GM21825 (cell line): Measurements from ENCODE around the gene ZC2HC1C.
A peak's percentile ranks its signal among the peaks of the same experiment; 100 is the strongest.
"Not testable (repeated sequence)": the region's sequence is repeated elsewhere in the genome, so short reads cannot be mapped to it uniquely, and the experiment has no call there.

Experiments used
- ATAC-seq: cut with Tn5 transposase; IDR thresholded peaks from one replicate; pipeline ENCODE4 v1.9.1; 2021; ENCODE audit warnings: mild to moderate bottlenecking, moderate library complexity; ENCODE audit not compliant: unreplicated experiment

Gene ZC2HC1C

DNA sequence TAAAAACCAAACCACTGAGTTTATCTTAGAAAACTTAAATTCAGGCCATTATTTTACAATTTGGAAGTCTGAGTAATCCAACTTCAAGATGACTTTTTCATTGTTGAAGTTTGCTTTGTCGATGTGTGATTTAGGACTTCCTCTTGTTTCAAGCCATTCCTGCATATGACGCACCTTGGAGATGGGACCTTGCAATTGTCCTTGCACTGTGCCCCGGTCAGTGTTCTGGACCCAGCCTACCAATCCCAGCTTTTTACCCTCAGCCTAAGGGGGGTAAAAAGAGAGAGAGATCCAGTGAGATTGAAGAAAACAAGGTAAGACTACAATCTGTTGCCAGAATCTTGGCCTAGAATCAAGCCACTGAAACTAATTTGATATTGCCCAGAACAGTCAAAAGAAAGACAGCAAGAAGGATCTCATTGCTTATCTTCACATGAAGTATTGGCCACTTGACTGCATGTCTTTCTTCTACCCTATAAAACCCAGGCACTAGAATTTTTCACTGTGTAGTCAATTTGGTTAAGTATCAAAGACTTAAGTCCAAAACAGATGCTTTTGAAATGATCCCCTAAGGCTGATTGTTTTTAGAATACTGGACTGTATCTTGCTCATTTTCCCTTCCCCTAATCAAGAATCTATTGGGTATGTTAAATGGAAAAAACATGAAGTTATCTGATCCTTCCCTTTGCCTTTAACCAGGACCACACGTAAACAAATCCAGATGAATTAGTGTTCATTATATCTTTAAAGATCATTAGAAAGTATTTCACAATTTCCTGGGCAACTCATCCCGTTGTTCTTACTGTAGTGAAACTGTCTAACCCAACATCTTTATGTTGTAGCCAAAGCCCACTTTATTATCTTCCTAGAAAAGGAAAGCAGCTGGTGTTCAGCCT is 15.8 kb upstream of the ZC2HC1C start:
- no peak for ATAC-seq

DNA sequence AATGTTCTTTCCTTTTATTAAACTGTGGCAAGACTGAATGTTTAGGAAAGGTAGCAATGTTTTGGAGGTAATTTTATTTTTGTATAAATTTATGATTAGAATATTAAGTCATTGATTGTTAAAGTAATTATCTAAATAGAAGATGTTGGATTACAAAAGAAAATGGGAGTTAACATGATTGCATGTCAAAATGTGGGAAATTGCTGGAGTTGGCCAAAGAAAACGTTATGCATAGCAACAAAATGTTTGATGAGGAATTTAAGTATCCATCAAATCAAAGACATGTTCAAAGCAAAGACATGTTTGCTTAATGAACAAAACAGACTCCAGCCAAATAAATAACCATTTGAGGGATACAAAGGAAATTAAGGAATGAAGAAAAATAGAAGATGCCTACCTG is 15.0 kb upstream of the ZC2HC1C start:
- no peak for ATAC-seq

DNA sequence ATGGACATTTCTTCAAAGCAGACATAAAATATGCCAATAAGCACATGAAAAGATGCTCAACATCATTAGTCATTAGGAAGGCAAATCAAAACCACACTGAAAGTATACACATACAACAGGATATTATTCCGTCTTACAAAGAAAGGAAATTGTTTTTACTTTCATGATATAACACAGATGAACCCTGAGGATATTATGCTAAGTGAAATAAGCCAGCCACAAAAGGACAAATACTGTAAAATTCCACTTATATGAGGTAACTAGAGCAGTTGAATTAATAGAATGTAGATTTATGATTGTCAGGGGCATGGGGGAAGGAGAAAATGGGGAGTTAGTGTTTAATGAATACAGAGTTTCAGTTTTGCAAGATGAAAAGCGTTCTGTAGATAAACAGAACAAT is 9.8 kb upstream of the ZC2HC1C start:
- ATAC-seq, result no peak

DNA sequence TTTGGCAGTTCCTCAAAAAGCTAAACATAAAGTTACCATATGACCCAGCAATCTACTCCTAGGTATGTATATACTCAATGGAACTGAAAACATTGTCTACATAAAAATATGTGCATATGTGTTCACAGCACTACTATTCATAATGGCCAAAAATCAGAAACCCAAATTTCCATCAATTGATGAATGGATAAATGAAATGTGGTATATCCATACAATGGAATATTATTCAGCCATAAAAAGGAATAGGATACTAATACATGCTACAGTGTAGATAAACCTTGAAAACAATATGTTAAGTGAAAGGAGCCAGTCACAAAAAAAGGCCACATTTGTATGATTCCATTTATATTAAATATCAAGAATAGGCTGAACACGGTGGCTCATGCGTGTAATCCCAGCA is 9.0 kb upstream of the ZC2HC1C start:
- no peak for ATAC-seq

DNA sequence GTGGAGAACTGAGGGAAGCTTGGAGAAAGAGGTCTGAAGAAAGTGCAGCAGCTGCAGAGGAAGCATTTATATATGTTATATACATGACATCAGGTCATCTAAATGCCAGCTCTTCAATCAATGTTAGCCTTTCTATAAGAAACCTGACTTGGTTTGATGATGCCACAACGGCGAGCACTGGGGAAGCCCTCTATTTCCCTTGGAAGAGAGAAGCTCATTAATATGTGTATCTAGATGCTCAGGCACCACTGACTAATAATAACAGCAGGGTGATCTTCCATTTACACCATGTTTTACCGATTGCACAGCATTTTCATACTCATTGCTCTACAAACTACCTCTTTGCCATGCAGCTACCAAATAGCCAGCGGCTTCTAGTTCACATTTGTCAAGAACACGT is 6.4 kb upstream of the ZC2HC1C start:
- no peak for ATAC-seq

DNA sequence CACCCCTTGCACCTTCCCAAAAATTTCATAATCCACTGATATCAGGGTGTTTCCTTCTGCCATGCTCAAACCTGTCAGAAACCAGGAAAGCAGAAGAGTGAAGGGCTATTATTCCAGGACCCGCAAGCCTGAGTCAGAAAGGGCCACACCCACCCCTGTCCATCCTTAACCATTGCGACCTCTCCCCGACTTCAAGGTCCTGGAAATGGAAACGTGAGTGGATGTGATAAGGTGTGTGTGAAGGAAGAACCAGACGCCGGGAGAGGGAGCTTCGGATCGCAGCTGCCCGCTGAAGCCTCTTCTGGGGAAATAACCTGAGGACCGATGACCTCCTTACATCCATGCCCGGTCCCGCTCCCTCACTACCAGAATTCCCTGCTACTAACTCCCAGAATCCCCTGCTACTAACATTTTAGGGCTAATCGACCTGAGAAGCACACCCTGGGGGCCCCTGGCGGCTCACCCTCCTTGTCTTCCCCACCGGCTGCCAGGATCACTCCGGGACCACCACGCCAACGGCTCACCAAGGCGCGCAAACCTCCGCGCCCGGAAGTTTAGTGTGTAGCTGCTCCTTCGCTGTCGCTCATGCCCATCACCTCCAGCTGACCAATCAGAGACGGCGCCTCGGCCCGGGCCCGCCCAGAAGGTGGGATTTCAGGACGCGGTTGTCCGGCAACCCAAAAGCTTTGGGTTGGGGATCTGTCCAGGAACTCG is 5.8 kb upstream of the ZC2HC1C start, which contains the start of gene ACYP1:
TSS of gene ACYP1 (minus strand) at position 534 of the 714 bp plus-strand sequence. CDS start at position 63, 471 bp downstream.
- ATAC-seq, result peak; percentile 94

DNA sequence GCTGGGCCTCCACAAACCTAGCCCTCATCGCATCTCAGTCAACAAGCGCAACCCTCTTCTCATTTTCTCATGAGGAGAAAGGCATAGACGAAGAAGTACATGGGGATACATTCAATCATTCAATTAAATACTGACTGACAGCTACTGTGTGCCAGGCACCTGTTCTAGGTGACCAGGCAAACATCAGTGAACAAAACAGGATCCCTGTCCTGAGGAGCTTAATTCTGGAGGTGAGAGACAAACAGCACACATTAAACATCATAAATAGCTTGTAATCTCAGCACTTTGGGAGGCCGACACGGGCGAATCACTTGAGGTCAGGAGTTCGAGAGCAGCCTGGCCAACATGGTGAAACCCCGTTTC is 5.3 kb upstream of the ZC2HC1C start:
- ATAC-seq, result no peak

DNA sequence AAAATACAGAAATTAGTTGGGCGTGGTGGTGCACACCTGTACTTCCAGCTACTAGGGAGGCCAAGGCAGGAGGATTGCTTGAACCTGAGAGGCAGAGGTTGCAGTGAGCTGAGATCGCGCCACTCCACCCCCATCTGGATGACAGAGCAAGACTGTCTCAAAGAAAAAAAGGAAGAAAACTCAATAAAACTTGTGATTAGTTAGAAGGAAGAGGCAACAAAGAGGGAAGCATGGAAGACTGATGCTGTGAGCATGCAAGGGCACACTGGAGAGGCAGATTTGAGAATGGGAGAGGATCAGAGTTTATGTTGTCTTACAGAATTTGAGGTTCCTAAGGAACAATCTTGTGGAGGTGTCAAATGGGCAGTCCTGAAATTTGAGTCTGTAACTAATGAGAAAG is 2.8 kb upstream of the ZC2HC1C start:
- no peak for ATAC-seq

DNA sequence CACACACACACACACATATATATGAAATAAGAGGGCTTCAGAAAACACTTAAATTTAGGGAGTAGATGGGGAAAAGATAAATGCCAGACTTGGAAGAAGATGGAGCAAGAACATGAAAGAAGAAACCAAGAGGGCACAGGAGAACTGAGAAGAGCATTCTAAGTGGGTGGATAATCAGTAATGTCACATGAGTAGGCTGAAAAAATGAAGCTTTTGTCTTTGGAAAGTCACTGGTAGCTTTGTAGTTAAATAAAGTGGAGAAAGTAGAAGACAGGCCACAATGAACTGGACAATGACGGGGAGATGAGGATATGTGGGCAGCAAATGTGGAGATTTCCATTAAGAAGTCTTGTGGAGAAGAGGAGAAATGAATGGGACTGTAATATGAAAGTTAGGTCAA is 2.2 kb upstream of the ZC2HC1C start:
- ATAC-seq, result no peak

DNA sequence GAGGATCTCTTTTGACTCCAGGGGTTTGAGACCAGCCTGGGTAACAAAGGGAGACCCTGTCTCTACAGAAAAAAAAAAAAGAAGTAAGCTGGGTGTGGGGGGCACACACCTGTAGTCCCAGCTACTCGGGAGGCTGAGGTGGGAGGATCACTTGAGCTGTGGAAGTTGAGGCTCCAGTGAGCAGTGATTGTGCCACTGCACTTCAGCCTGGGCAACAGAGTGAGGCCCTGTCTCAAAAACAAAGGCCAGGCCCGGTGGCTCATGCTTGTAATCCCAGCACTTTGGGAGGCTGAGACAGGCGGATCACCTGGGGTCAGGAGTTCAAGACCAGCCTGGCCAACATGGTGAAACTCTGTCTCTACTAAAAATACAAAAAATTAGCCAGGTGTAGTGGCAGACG is 1.7 kb upstream of the ZC2HC1C start:
- ATAC-seq, result not testable (repeated sequence)

DNA sequence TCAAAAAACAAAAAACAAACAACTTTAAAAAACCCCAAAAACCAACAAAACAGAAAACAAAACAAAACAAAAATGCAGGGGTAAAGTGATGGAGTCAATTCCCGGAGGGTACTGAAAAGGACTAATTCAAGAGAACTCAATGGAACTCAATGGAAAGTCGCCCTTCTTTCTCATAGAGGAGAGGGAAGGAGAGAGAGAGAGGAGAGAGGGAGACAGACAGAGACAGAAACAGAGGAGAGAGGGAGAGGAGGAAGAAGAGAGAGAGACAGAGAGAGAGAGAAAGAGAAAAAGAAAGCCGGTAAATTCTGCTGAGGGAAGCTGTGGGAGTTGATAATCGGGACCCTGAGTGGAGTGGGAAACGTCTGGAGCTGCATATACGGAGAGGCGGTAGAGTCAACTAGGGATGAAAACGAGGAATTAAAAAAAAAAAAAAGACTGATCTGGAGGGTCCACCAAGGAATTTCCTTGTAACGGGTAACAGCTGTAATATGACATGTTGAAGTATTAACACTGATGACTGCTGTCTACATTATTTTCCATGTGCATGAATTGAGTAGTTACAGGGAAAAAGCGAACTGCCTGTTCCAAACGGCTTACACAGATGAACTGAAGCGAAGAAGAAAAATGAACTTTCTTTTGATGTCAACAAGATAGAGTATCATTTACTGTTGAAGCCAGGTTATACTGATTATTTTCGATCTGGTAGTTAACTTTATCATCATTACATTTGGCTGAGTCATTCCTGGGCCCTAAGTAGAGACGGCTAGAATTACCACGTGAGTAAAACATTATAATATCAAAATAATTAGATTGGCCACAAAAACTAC is 934 bp upstream of the ZC2HC1C start:
- no peak for ATAC-seq

DNA sequence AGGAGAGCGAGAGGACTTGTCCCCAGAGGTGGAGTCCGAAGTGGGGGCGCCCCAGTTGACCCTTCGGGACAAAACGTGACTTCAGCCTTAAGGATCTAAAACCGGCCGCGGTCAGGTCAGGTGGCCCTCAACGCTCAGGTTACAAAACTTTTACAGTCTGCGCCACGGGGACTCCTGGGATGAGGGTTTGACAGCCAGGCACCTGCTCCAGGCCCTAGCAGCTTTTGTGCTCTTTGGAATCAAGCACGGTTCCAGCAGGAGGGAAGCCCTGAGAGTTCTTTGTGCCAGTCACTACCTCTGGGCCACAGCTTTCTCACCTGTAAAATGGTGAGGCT is 337 bp downstream of the ZC2HC1C start:
- no peak for ATAC-seq

DNA sequence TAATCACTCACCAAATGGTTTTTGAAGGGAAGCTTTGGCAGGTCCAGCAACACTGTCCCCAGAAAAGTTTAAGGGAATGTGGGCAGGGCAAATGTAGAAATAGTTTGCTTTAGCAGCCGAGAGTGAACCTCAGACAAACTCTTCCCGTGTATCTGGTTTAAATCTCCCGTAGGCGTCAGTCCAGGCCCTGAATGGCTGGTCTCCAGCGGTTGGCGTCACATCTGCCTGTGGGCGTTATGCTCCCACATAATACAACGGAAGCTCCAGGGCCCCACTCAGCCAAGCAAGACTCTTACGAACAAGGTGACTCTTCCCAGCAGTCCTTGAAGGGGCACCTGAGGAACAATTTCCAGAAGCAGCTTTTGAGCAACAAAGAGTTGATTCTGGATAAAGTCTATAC is 942 bp downstream of the ZC2HC1C start:
- ATAC-seq, result no peak

DNA sequence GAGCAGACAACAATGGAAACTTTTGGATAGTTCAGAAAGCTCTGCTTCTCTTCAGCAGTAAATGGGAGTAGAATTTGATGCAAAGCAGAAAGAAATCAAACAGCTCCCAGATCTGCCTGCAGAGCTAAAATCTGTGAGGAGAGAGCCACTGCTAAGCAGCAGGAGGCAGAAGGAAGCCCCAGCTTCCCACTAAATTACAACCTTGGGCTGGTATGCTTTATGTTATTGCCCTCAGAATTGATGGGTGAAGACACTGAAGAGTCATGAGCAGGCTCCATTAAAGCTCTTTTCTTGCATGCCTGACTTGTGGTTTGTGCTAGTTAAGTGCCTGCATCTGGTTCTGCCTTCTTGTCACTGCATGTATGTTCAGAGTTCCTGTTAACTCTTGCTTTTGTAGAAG is 8.4 kb downstream of the ZC2HC1C start:
- ATAC-seq, result no peak

DNA sequence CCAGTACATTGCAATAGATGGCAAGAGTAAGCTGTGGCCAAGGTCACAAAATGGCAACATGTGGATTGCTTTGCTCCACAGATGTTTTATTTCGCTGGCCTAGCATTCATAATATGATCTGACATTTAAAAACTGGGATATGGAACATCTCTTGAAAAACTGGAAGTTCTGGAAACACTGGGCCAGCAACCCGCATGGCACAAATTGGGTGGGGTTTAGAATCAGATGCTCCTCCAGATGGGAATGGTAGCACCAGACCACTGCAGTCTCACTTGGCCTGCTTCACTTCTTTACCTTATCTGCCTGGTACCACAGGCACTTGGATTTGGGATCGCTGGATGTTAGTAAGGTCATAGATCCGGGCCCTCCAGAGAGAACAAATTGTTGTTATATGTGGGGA is 10.1 kb downstream of the ZC2HC1C start:
- no peak for ATAC-seq

DNA sequence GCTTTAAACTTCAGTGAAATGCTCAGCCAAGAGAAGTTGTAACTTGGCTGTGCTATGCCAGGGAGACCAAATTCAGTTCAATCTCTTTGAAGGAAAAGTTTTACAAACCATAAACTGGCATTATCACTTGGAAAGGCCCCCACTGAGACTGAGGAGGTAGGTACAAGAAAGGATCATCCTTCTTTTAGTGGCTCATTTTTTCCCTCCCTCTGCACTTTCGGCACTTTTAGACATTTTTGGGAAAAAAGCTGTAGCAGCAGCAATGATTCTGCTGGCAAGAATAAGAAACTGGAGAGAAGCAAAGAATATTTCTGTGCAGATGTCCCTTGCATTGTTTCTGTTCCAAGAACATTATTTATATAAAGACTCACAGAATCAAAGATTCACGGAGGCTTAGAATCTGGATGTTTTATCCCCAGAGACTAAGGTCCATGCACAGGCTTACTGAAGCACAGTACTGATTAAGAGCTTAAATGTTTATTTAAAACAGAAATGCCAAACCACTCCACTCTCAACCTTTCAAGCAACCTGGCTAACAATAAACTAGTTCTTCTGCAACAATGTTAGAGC is 12.3 kb downstream of the ZC2HC1C start:
- no peak for ATAC-seq

DNA sequence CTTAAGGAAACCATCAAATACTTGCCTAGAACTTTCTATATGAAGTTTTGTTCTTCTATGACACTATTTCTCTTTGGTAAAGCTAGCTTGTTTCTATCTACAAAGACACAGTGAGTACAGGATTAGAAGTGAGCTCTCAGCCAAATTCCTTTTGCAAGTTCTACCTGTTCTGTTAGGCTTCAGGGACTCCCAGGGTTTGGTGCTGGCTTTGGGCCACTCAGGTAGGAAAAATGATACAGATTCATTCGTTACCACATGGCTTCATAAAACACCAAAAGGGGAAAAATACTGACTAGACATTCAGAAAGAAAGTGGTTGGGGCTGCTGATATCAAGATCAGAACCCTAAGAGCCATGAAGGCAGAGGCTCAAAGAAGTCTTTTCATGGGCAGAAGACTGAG is 13.8 kb downstream of the ZC2HC1C start:
- no peak for ATAC-seq

DNA sequence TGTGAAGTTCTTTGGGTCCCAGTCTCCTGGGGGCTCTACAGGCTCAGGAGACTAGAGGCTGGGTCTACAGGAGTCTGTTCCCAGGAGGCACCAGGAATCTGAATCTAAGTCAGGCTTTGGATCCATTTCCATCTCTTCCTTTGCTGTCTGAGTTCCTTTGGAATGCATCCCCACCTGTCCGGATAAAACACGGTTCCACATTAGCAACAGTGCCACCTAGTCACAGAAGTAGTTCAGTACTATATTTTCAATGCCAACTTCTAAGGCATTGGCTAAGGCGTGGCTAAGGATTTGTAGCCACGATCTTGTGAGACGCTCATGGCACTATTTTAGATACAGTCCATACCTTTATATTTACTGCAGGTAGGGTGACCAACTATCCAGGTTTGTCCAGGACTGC is 15.1 kb downstream of the ZC2HC1C start:
- no peak for ATAC-seq

DNA sequence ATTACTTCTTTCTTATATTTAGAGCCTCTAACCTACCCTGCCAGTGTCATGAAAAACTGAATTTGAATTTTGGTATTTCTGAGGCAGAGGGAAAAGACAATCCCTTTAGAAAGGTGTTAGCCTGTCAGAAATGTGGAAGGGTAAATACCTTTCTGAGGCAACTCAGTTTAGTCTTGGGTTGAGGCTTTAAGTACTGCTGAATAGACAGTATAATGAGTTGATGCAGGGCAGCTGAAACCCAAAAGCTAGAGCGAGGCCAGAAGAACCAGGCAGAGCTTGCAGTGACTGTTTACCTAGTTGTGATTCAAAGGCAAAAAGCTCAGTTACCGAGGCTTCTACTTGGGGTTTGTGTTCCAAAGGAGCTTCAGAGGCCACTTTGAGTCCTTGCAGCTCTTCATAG is 18.7 kb downstream of the ZC2HC1C start:
- ATAC-seq, result no peak

DNA sequence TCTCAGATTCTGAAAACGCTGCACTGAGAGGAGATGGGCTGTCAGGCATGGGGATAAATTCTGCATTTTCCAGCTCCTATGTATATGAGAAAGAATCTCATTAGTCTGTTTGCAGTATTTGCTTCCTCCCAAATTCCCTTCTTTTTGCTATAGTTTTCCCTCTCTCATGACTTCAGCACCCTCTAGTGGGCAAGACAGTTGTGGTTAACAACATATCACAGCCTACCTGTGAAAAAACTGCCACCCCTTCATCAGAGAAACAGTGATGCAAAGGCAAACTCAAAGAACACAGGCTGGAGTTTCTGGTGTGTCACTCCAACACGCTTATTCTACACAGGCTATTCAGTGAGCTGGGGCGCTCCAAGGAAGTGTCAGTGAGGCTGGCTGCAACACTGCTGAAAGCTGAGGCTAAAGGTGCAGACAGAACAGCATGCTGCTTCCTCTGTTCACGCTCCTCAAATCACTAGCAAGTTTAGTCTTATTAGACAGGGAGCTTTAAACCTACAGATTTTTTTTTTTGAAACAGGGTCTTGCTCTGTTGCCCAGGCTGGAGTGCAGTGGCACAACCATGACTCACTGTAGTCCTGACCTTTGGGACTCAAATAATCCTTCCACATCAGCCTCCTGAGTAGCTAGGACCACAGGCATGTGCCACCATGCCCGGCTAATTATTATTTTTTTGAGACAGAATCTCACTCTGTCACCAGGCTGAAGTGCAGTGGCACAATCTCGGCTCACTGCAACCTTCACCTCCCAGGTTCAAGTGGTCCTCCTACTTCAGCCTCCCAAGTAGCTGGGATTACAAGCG is 19.3 kb downstream of the ZC2HC1C start:
- ATAC-seq, result no peak
